ENCODE results near the gene SIRPD.
"Not testable (repeated sequence)": the region's sequence is repeated elsewhere in the genome, so short reads cannot be mapped to it uniquely, and the experiment has no call there.

SIRPD gene

DNA sequence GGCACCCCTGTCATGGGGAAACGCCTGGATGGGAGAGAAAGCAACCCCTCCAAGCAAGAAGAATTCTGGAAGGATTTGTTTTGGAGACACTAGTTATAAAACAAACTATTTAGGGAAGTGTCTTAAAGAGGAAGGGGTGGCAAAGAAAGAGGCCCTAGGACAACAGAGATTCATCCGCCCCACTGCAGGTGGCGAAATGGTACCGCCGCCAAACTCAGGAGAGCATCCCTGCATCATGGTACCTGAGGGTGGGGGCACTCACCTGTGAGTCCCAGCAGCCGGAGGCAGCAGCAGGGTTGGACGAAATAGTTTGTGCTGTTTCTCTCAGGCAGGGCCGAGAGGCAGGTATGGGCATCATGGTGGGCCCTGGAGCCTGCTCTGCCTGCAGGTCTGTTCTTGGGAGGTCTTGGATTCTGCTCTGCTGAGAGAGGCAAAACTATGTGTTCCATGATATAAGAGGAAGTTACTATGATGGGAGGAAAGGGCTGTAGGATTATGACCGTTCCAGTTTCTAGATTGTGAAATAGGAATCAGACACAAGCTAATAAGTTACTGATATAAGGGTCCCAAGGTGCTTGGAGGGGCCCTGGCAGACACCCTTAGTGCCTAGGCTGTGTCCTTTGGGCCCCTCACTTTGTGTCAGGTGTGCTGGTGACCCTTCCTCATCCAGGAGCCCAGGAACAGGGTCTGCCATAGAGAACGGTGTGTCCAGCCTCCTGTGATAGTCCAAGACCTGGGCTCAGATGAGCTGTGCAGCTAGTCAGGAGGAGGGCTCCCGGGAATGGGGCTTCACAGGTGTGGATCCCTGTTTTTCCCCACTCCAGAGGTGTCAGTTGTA, 20.4 kb downstream of the SIRPD start:
- DNase-seq: no peak

DNA sequence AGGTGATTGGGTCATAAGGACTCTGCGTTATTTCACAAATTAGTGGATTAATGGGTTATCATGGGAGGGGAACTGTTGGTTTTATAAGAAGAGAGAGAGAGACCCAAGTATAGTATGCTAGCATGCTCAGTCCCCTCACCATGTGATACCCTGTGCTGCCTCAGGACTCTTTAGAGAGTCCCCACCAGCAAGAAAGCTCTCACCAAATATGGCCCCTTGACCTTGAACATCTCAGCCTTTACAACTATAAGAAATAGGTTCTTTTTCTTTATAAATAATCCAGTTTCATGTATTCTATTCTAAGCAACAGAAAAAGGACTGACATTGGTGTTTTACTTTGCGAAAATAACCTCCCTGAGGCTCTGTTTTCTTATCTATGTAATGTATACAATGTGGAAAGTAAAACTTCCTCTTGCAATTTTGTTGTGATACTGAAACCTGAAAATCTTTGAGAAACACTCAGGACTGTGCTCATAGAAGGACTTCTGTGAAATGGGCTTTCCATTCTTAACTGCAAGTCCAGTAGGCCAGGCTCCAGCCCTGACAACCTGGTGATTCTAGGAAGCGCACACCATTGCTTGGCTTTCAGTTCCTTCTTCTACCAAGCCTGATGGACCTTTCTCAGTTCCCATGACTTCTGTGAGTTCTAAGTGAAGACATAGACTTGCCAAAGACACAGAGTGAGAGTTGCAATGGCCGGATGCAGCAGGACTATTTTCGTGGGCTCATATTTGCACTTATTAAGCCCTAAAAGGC, 21.9 kb downstream of the SIRPD start:
- DNase-seq: no peak

DNA sequence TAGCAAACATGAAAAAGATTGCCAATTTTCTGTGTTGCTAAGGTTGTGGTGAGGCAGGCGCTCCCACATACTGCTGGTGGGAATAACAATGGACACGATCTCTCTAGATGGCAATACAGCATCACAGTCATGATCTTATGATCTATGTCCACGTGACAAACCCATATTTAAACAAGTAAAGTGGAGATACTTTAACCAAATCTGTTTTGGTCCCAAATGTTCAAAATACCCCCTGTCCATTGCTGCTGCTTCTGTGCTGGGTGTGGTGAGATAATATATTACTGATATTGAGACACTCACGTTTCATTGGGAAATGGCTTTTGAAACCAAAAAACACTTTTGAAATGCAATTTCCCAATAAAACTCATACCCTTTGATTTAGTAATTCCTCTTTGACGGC, 23.0 kb downstream of the SIRPD start:
- no peak for DNase-seq

DNA sequence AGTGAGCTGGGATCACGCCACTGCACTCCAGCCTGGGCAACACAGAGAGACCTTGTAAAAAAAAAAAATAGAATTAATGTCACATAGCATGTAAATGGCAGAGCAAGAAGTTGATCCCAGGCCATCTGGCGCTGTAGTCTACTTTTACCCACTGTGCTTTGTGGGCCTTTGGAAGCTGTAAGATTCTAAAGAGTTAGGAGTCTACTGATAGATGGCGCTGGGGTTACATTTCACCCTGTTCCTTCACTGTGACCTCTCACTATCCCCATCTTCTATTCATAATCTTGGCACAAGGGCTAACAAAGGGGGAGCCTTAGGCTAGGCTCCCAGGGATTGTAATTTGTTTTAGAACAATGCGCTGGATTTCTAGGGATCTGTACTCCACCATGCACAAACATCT, 24.4 kb downstream of the SIRPD start:
- no peak for DNase-seq

DNA sequence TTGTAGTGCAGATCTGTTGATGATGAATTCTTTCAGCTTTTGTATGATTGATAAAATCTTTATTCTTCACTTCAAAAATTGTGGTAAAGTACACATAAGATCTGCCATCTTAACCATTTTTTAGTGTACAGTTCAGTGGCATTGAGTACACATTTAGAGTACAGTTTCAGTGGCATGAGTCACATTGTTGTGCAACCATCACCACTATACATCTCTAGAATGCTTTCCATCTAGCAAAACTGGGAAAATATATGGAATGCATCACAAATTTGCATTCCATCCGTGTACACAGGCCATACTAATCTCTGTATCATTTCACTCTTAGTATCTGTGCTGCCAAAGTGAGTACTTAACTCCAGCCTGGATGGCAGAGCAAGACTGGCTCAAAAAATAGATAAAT, 28.7 kb downstream of the SIRPD start:
- DNase-seq: no peak

DNA sequence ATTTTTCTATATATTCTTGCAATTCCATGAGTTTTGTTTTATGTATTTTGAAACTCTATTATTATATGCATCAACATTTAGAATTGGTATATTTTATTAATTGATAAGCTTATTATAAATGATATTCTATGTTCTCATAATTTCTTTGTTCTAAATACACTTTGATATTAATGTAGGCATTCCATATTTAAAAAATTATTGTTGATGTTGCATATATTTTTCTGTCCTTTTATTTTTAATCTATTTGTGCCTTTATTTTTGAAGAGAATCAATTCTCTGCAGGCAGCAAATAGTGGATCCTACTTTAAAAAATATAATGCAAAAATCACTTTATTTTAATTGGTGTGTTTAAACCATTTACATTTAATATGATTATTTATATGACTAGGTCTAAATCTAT, 29.6 kb downstream of the SIRPD start:
- DNase-seq: no peak

DNA sequence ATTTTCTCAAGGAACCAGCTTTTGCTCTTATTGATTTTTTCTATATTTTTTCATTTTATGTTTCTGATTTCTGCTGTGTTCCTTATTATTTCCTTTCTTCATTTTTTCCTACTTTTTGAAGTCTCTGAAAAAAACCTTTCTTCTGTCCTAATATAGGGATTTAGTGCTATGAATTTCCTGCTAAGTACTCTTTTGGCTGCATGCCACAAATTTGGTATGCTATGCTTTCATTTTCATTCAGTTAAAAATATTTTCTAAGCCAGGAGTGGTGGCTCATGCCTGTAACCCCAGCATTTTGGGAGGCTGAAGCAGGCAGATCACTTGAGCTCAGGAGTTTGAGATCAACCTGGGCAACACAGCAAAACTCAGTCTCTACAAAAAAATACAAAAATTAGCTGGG, 30.6 kb downstream of the SIRPD start:
- DNase-seq: no peak

DNA sequence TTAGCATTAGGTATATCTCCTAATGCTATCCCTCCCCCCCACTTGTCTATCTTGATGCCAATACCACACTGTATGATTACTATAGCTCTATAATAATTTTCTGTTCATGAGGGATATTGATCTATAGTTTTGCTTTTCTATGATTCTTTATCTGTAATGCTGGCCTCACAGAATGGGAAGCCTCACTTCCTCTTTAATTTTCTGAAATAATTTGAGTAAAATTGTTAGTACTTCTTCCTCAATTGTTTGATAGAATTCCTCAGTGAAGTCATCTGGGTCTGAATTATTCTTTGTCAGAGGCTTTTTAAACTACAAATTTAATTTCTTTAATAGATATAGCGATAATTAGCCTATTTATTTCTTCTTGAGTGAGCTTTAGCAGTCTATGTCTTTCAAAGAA, 31.2 kb downstream of the SIRPD start:
- no peak for DNase-seq

DNA sequence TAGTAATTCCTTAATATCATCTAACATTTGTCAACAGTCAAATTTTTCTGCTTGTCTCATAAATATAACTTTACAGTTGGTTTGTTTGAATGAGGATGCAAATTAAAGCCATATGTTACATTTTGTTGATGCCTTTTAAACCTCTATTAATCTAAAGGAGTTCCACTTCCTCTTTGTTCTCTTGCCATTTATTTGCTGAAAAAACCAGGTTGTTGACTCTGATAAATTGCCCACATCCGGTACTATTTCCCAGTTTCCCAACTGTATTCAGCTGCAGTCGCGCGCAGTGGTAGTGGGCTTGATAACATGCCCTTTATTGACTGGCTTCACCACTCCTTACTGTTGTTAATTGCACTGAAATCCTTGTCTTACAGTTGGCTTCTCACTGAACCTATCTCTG, 33.5 kb downstream of the SIRPD start:
- no peak for DNase-seq

DNA sequence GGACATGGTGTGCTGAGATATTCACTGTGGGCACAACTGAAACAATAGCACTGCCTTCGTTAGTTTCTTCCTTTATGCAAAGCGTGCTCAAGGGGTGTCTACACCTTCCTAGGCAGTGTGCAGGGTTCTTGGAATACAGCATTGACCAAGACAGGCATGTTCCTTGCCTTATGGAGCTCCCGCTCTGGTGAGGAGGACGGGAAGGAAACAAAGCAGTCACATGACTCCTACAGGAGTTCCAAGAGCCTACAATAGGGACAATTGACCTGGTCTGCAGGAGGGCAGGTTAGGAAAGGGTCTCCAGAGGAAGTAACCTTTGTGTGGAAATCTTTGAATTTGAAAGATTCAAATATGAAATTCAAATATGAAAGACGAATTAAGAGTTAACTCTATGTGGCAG, 40.5 kb downstream of the SIRPD start:
- no peak for DNase-seq

DNA sequence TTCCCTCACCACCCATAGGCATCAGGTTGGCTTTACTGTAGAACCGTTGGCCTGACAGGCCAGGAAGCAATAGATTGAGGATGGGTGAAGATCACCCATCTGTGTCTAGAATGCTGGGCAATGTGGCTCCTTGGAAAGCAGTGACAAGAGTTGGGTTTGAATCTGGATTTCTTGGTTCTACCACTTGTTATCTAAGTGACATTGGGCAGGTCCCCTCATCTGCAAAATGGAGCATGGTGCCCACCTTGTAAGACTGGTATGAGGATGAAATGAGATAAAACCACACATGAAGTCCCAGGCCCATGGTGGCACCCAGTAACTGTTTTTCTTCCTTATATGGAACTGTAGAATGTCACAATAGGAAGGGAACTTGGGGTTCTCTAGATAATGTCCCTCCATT, 43.7 kb downstream of the SIRPD start:
- DNase-seq: no peak

DNA sequence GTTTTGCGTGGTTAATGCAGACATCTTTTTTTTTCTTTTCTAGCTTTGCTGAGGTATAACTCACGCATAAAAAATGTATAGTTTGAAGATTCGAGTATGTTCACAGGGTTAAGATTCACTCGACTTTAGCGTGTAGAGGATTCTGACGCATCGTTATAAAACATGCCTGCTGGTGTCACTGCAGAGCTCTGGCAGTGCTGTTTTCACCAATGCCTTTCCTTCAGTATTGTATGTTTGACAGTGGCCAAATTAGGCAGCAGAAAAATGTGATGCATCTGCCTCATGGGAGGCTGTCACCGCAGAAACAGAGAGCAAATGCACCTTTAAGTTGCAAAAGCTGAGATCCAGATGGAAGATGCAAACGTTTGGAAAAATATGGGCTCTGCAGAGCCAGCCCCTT, 48.3 kb downstream of the SIRPD start:
- DNase-seq: no peak

DNA sequence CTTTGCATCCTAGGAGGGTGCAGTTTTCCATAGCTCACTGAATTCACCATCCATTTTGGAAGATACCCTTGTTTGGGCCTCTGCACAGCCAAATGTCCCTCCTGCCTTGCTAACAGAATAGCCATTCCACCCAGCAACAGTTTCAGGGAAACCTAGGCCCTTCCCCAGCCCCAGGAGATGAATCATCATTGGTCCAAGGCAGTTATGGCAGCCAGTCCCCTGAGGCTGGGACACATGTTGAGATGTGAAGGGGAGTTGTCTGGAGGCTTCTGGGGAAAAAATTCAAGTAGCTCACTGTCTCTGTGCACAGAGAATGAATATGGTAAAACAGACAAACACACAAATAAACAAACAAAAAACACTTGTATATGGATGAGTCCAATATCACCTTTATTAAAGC, 48.9 kb downstream of the SIRPD start:
- no peak for DNase-seq

DNA sequence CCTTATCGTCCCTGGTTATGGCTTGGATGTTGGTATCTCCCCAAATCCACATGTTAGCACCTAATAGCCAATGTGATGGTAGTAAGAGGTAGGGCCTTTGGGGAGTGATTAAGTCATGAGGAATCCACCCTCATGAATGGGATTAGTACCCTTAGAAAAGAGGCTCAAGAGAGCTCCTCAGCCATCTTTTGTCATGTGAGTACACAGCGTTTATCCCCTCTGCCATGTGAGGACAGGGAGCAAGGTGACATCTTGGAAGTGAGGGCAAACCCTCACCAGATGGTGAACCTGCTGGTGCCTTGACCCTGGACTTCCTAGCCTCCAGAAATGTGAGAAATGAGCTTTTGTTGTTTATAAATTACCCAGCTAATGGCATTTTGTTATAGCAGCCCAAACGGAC, 50.2 kb downstream of the SIRPD start:
- DNase-seq: no peak

DNA sequence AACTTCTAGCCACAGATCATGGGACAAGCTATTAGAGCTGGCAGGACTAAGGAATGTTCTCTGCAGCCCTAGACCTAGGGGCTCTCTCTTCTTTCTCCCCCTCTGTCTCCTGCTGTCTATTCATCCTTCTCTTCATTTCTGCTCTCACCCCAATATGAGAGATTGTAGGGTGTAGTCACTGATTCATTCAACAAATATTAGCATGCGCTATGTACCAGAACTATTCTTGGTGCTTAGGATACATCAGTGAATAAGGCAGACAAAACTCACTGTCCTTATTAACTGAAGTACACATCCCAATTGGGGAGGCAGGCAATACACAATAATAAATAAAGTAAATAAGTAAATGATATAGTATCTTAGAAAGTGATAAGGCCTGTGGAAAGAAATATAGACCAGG, 51.6 kb downstream of the SIRPD start:
- DNase-seq: no peak

DNA sequence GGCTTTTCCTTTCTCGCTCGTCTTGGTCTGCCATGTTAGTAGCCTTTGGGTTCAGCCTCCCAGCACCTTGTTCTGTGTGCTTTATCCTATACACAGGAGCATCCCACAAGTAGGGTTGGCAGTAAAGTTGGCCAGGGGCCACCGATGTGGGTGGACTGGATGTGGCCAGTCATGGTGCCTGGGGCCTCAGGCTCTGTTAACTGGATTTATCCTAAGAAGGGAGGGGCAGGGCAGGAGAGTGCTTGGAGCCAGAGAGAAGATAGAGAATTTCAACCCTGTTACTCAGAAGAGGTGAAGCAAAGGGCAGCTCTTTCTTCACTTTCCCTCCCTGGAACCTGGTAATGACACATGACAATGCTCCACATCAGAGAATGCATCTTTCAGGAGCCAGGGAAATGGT, 52.1 kb downstream of the SIRPD start:
- DNase-seq: no peak

DNA sequence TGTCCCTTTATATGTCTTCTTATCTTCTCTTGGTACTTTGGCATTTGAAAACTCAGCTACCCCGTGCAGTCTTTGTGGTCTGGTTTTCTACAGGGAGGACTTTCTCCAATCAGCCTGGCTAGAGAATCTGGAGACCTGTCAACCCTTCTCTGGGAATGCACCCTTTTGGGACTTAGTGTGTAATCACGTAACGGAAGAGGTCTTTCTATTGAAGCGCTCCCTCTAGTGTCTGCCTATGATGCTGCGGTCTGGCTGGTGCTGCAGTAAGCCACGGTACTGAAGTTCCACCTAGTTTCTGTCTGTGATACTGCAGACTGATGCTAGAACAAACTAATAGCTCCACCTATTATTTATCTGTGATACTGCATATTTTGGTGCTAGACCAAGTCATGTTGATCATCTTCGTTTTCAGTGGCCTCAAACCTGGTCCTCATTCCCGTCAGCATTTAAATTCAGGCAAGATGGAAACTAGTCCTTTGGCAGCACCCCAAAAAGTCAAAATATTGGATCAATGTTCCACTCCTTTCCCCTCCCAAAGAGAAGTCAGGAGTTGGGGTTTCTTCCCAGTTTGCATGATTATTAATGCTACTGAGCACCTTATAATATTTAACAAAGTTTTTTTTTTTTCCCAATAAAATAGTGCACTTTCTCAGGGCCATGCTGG, 53.8 kb downstream of the SIRPD start:
- peak; percentile 57 for DNase-seq

DNA sequence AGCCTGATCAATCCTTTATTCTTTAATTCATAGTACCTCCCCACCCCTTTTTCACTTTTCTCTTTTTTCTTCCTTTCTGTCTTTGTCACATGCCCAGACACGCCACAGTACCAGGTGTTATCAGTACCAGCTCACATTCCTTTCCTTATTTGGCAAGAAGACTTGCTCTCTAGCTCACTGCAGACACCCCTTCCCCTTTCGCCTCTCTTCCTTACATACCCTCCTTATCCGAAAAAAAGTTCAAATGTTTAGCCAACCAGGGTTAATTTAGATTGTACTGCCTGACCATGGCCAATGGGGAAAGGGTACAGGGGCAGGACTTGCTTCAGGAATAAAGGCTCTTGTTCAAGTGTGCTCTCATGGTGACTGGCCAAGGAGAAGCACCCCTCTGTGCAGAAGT, 57.0 kb downstream of the SIRPD start:
- DNase-seq: no peak

DNA sequence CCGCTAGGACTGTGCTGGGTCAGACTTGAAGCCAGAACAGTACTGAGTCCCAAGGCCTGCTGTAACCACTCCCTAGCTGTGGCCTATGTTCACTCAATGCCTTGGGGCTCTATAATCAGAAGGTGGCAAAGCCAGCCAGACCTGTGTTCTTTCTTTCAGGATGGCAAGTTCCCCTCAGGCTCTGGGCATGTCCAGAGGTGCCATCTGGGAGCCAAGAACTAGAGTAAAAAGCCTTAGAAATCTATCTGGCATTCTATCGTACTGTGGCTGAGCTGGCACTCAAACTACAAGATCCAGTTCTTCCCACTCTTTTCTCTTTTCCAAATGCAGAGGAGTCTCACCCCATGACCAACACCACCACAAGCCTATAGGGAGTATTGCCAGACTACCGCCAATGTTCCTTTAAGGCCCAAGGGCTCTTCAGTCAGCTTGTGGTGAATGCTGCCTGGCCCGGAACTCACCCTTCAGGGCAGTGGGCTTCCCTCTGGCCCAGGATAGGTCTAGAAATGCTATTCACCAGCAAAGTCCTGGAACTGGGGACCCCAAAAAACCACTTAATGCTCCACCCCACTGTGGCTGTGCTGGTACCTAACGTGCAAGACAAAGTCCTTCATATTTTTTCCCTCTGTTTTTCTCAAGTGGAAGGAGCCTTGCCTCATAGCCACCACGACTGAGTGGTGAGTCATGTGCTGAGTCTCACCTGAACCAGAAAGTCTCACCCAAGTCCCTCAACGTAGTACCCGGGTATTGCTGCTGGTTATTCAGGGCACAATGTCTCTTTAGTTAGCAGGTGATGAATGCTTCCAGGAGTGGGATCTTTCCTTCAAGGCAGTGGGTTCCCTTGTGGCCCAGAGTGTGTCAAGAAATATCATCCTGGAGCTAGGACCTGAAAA, 57.7 kb downstream of the SIRPD start:
- DNase-seq: no peak

DNA sequence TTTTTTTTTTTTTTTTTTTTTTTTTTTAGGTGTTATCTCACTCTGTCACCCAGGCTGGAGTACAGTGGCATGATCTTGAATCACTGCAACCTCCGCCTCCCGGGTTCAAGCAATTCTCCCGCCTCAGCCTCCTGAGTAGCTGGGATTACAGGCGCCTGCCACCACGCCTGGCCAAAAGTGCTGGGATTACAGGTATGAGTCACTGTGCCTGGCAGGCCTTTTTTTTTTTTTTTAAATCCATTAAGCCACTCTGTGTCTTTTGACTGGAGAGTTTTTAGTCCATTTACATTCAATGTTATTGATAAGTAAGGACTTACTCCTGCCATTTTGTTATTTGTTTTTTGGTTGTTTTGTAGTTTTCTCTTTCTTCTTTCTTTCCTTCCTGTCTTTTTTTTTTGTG, 60.1 kb downstream of the SIRPD start:
- DNase-seq: not testable (repeated sequence)

DNA sequence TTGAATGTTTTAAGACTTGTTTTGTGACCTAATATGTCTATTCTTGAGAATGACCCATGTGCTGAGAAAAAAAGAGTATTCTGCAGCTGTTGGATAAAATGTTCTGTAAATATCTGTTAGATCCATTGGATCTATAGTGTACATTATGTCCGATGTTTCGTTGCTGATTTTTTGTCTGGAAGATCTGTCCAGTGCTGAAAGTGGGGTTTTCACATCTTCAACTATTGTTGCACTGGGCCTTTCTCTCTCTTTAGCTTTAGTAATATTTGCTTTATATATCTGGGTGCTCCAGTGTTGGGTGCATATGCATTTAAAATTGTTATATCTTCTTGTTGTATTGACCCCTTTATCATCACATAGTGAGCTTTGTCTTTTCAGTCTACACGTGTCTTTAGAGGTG, 60.6 kb downstream of the SIRPD start:
- DNase-seq: no peak

DNA sequence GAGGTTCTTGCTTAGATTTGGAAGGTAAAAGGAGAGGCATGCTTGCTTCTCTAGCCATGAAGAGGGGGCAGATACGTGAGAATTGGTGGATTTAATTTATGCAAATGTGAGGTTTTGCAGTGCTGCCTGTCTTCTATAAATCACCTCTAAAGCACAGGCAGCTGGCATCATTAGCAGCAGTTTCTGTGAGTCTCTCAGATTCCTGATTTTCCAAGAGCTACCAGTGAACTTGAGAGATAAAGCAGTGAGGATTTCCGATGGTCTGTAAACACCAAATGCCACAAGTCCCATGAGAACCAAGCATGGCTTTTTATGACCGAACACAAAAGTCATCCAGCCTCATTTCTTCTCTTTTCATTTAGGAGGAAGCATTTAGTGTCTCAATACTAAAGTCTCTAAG, 63.1 kb downstream of the SIRPD start:
- DNase-seq: no peak

DNA sequence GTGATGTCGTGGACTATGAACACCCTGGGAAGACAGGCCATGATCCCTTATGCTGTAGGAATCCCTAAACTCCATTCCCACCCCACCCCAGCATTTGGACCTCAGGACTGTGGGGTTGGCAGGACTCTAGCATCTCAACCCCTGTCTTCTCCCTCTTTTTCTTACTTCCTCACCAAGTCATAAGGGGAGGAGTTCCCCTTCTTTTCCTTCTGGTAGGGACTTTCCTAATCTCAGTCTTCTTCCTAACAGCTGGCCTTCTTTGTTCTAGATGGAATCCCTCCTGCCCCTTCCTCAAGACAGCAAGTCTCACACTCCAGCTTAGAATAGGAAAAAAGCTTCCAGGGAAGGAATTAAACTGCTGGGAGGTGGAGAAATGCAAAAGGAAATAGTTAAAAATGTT, 64.0 kb downstream of the SIRPD start:
- no peak for DNase-seq

Measured in NCI-H1436 (cell line).